PC-3 (cell line): ENCODE measurements around the gene ZNF850. TPM values are rescaled to one million over a fixed set of nuclear protein-coding genes. Genes with fewer than 3 reads are reported as not detected.

Experiments used
- ATAC-seq: fragments of 200-7000 bp; cut with Tn5 transposase; 2 replicates; pipeline ENCODE4 v1.9.1; 2020; ENCODE audit warnings: mild to moderate bottlenecking, moderate library complexity
- BruUV-seq: library from RNA; stranded (reverse); fragments of 400-500 nt; replicated peaks from 2 replicates; lab custom pipeline; 2021; lab: Mats Ljungman, UMichigan
- CTCF ChIA-PET: fragments of 300-600 bp; sonication (Branson Sonifier 250); formaldehyde crosslinking; loops from one replicate; lab custom pipeline; 2022; ENCODE audit warnings: antibody characterized with exemption; lab: Charles Lee
- POLR2A ChIA-PET: fragments of 300-600 bp; sonication (Branson Sonifier 250); formaldehyde crosslinking; loops from one replicate; lab custom pipeline; 2022; ENCODE audit warnings: antibody characterized with exemption; ENCODE audit not compliant: unreplicated experiment; lab: Charles Lee
- DNase-seq: peaks from one replicate; pipeline ENCODE4 v3.0.0-alpha.2; 2015
- H2AFZ ChIP-seq: fragments of 300-600 bp; sonication (generic); 2 replicates; pipeline ENCODE4 v1.6.0; 2016; ENCODE audit warnings: antibody characterized with exemption, low read length
- H3F3A ChIP-seq: fragments of 300-600 bp; sonication (generic); one replicate; pipeline ENCODE4 v1.6.0; 2017; ENCODE audit warnings: antibody characterized with exemption, low read length, control low read depth, mild to moderate bottlenecking; ENCODE audit not compliant: unreplicated experiment
- H3K27ac ChIP-seq: fragments of 300-600 bp; sonication (generic); 2 replicates; pipeline ENCODE4 v1.5.1; 2016; ENCODE audit warnings: mild to moderate bottlenecking, low read length
- H3K27me3 ChIP-seq: fragments of 300-600 bp; sonication (generic); 2 replicates; pipeline ENCODE4 v1.6.1; 2016; ENCODE audit warnings: low read length, mixed read lengths
- H3K36me3 ChIP-seq: fragments of 300-600 bp; sonication (generic); 2 replicates; pipeline ENCODE4 v1.6.1; 2016; ENCODE audit warnings: low read depth, mixed run types, low read length, mixed read lengths
- H3K4me1 ChIP-seq: fragments of 300-600 bp; sonication (generic); 2 replicates; pipeline ENCODE4 v1.5.1; 2016; ENCODE audit warnings: low read length; ENCODE audit not compliant: insufficient read depth
- H3K4me2 ChIP-seq: fragments of 300-600 bp; sonication (generic); 2 replicates; pipeline ENCODE4 v1.6.0; 2016; ENCODE audit warnings: low read length
- H3K4me3 ChIP-seq: fragments of 300-600 bp; sonication (generic); 2 replicates; pipeline ENCODE4 v1.5.1; 2016; ENCODE audit warnings: mild to moderate bottlenecking, low read length, mixed read lengths
- H3K79me2 ChIP-seq: fragments of 300-600 bp; sonication (generic); 2 replicates; pipeline ENCODE4 v1.6.1; 2017; ENCODE audit warnings: low read length, mixed read lengths
- H3K9ac ChIP-seq: fragments of 300-600 bp; sonication (generic); 2 replicates; pipeline ENCODE4 v1.6.0; 2016; ENCODE audit warnings: mild to moderate bottlenecking, low read length
- H3K9me2 ChIP-seq: fragments of 300-600 bp; sonication (generic); replicated peaks from 2 replicates; pipeline ENCODE4 v1.6.1; 2016; ENCODE audit warnings: mixed run types, low read length, mixed read lengths
- H3K9me3 ChIP-seq: fragments of 300-600 bp; sonication (generic); 2 replicates; pipeline ENCODE4 v1.6.1; 2016; ENCODE audit warnings: low read length, mixed read lengths
- H4K20me1 ChIP-seq: fragments of 300-600 bp; sonication (generic); 2 replicates; pipeline ENCODE4 v1.6.1; 2016; ENCODE audit warnings: low read length, mixed read lengths
- CTCF ChIP-seq: fragments of 300-600 bp; sonication (generic); conservative IDR thresholded peaks from 2 replicates; pipeline ENCODE4 v1.5.1; 2017; ENCODE audit warnings: antibody characterized with exemption, low read depth, mild to moderate bottlenecking, low read length
- EZH2 ChIP-seq: fragments of 300-600 bp; sonication (generic); IDR thresholded peaks from one replicate; pipeline ENCODE4 v1.6.1; 2017; ENCODE audit warnings: antibody characterized with exemption, mild to moderate bottlenecking, low read length; ENCODE audit not compliant: unreplicated experiment
- EZH2phosphoT487 ChIP-seq: fragments of 300-600 bp; sonication (generic); IDR thresholded peaks from 2 replicates; pipeline ENCODE4 v1.6.1; 2018; ENCODE audit warnings: mild to moderate bottlenecking, antibody characterized with exemption, low read length, borderline replicate concordance
- intact Hi-C: fragments of 100-400 bp; cut with micrococcal nuclease; formaldehyde crosslinking; loops from 2 replicates; pipeline ENCODE4 v1.9.0; 2023
- total RNA-seq: library from RNA; depleted of rRNA; stranded (reverse); fragments of >200 nt; gene quantifications from 2 replicates; pipeline ENCODE4 v1.2.3, GENCODE V29; 2014

The ZNF850 gene
- total RNA-seq, 1 experiment from 2014 or later: 1.2 TPM

- TF ChIP-seq CTCF: no peak
- no peak for TF ChIP-seq EZH2phosphoT487
- TF ChIP-seq EZH2: no peak
- ATAC-seq (no peak), DNase-seq (no peak)
- CTCF ChIA-PET: no interaction called here
- Histone ChIP-seq H3K9ac (no peak overlapping the region), H4K20me1 (no peaks in the 10 kb centered on the region), H3K79me2 (no peaks in the 10 kb centered on the region), H3F3A (no peaks in the 10 kb centered on the region), H2AFZ (no peak overlapping the region), H3K9me2 (no peaks in the 10 kb centered on the region), H3K27me3 (no peaks in the 10 kb centered on the region), H3K36me3 (no peaks in the 10 kb centered on the region; the same call in 1 of the 2 replicates), H3K4me3 (no peak overlapping the region), H3K9me3 (peaks cover 20% of the 10 kb centered on the region; the same call in 1 of the 2 replicates), H3K4me1 (no peaks in the 10 kb centered on the region), H3K4me2 (no peak overlapping the region), H3K27ac (no peak overlapping the region)
- intact Hi-C loops: no loop called here
- no TSS peak for BruUV-seq
- POLR2A ChIA-PET: no interaction called here
Observed at GRCh38 chr19:36819130-36819630, 46.6 kb upstream of the ZNF850 start.

- ChIA-PET POLR2A (no interaction called here), CTCF (no interaction called here)
- Histone ChIP-seq H3F3A (no peaks in the 10 kb centered on the region), H3K27ac (no peak overlapping the region), H4K20me1 (no peaks in the 10 kb centered on the region), H3K4me2 (no peak overlapping the region), H3K9me2 (no peaks in the 10 kb centered on the region), H3K4me1 (no peaks in the 10 kb centered on the region), H3K36me3 (no peaks in the 10 kb centered on the region), H3K9me3 (peaks cover 14% of the 10 kb centered on the region; the same call in 1 of the 2 replicates), H3K79me2 (no peaks in the 10 kb centered on the region), H3K27me3 (no peaks in the 10 kb centered on the region), H3K9ac (no peak overlapping the region), H3K4me3 (no peak overlapping the region), H2AFZ (no peak overlapping the region)
- intact Hi-C loops: no loop called here
- ATAC-seq (no peak), DNase-seq (no peak)
- no peak for TF ChIP-seq CTCF
- TF ChIP-seq EZH2phosphoT487: no peak
- TF ChIP-seq EZH2: no peak
- no TSS peak for BruUV-seq
Observed at GRCh38 chr19:36807029-36807428, 34.4 kb upstream of the ZNF850 start.

- CTCF ChIA-PET: no interaction called here
- Histone ChIP-seq H3K9me2 (no peaks in the 10 kb centered on the region), H3K4me1 (no peaks in the 10 kb centered on the region), H2AFZ (no peak overlapping the region), H4K20me1 (no peaks in the 10 kb centered on the region), H3K4me2 (no peak overlapping the region), H3K27me3 (no peaks in the 10 kb centered on the region), H3K4me3 (no peak overlapping the region), H3K36me3 (no peaks in the 10 kb centered on the region), H3K79me2 (no peaks in the 10 kb centered on the region), H3F3A (no peaks in the 10 kb centered on the region), H3K9me3 (0 out of 2 replicates have a peak, but pooled peaks cover 4% of the 10 kb centered on the region), H3K9ac (no peak overlapping the region), H3K27ac (no peak overlapping the region)
- BruUV-seq: no TSS peak
- no peak for DNase-seq
- intact Hi-C loops: no loop called here
- no peak for ATAC-seq
- TF ChIP-seq EZH2 (no peak), CTCF (no peak), EZH2phosphoT487 (no peak)
- POLR2A ChIA-PET: no interaction called here
Observed at GRCh38 chr19:36805364-36805763, 32.8 kb upstream of the ZNF850 start.
